ENCODE data around the gene TMEM185A.
"Not testable (repeated sequence)": the region's sequence is repeated elsewhere in the genome, so short reads cannot be mapped to it uniquely, and the experiment has no call there.

GRCh38 chrX:149595943-149596342, 35.6 kb downstream of the TMEM185A start:
- not testable (repeated sequence) for TF ChIP-seq POLR2A, POLR2AphosphoS5, EP300 (IDR thresholded peaks at IDR 0.05)
- TF ChIP-seq, protein P1, sequence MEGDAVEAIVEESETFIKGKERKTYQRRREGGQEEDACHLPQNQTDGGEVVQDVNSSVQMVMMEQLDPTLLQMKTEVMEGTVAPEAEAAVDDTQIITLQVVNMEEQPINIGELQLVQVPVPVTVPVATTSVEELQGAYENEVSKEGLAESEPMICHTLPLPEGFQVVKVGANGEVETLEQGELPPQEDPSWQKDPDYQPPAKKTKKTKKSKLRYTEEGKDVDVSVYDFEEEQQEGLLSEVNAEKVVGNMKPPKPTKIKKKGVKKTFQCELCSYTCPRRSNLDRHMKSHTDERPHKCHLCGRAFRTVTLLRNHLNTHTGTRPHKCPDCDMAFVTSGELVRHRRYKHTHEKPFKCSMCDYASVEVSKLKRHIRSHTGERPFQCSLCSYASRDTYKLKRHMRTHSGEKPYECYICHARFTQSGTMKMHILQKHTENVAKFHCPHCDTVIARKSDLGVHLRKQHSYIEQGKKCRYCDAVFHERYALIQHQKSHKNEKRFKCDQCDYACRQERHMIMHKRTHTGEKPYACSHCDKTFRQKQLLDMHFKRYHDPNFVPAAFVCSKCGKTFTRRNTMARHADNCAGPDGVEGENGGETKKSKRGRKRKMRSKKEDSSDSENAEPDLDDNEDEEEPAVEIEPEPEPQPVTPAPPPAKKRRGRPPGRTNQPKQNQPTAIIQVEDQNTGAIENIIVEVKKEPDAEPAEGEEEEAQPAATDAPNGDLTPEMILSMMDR (IDR thresholded peaks at IDR 0.05) = not testable (repeated sequence)
